RWPE2 (cell line): ENCODE data around the gene PCDHGB4.
A peak's percentile ranks its signal among the peaks of the same experiment; 100 is the strongest.
"Not testable (repeated sequence)": the region's sequence is repeated elsewhere in the genome, so short reads cannot be mapped to it uniquely, and the experiment has no call there.

Experiments
- ATAC-seq: fragments of 200-7000 bp; cut with Tn5 transposase; 3 replicates; pipeline ENCODE4 v1.9.1; 2021; ENCODE audit warnings: low read depth
- DNase-seq: peaks from one replicate; pipeline ENCODE4 v3.0.0-alpha.2; 2020; ENCODE audit warnings: low spot score
- H3K27ac ChIP-seq: fragments of 450-650 bp; 2 replicates; pipeline ENCODE4 v1.5.1; 2017; ENCODE audit warnings: mild to moderate bottlenecking; ENCODE audit not compliant: poor library complexity, severe bottlenecking
- H3K27me3 ChIP-seq: fragments of 250-450 bp; sonication (Bioruptor Pico); 2 replicates; pipeline ENCODE4 v1.5.1; 2021; ENCODE audit warnings: mild to moderate bottlenecking, moderate library complexity; ENCODE audit not compliant: insufficient read depth, poor library complexity, severe bottlenecking
- H3K36me3 ChIP-seq: fragments of 250-450 bp; sonication (Bioruptor Pico); 2 replicates; pipeline ENCODE4 v1.5.1; 2020; ENCODE audit warnings: low read depth, mild to moderate bottlenecking, moderate library complexity
- H3K4me1 ChIP-seq: fragments of 250-450 bp; sonication (Bioruptor Pico); 2 replicates; pipeline ENCODE4 v1.5.1; 2021; ENCODE audit warnings: mild to moderate bottlenecking, moderate library complexity; ENCODE audit not compliant: insufficient read depth, poor library complexity, severe bottlenecking
- H3K4me3 ChIP-seq: fragments of 250-450 bp; sonication (Bioruptor Pico); 2 replicates; pipeline ENCODE4 v1.5.1; 2021; ENCODE audit warnings: mild to moderate bottlenecking, moderate library complexity; ENCODE audit not compliant: severe bottlenecking
- H3K9me3 ChIP-seq: fragments of 250-450 bp; sonication (Bioruptor Pico); 2 replicates; pipeline ENCODE4 v1.5.1; 2021; ENCODE audit warnings: mild to moderate bottlenecking, moderate library complexity; ENCODE audit not compliant: severe bottlenecking
- TF ChIP-seq, protein P1 (sequence below): fragments of 450-650 bp; IDR thresholded peaks from one replicate; pipeline ENCODE4 v1.5.1; 2017; ENCODE audit warnings: mild to moderate bottlenecking, moderate library complexity; ENCODE audit not compliant: poor library complexity, severe bottlenecking

Gene PCDHGB4

DNA sequence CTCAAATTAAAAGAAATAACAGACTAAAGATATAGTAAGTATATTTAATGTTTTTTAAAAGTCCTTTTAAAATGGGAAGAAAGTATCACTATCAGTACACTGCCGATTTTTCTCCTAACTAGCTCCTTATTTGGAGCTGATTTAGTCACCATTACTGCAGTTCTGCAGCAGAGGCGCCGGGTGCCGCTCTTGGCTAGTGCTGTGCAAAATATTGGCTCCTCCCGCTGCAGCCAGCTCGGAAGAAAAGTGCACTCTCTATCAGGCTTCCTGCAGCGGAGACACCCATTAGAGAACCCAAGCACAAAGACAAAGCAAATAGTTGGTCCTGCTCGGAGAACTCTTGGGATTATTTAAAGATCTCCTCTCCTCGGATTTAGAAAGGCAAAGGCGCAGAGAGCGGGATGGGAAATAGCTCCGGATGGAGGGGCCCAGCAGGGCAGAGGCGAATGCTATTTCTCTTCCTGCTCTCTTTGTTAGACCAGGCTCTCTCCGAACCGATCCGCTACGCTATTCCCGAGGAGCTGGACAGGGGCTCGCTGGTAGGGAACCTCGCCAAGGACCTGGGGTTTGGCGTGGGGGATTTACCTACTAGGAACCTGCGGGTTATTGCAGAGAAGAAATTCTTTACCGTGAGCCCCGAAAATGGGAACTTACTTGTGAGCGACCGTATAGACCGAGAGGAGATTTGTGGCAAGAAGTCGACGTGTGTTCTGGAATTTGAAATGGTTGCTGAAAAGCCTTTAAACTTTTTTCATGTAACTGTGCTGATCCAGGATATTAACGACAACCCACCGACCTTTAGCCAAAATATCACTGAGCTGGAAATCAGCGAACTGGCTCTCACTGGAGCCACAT is 17.3 kb upstream of the PCDHGB4 start, which contains the start of gene PCDHGB3:
TSS of gene PCDHGB3 (plus strand) at position 249 of the 855 bp plus-strand sequence. CDS start at position 402, 153 bp downstream.
- TF ChIP-seq, protein P1, sequence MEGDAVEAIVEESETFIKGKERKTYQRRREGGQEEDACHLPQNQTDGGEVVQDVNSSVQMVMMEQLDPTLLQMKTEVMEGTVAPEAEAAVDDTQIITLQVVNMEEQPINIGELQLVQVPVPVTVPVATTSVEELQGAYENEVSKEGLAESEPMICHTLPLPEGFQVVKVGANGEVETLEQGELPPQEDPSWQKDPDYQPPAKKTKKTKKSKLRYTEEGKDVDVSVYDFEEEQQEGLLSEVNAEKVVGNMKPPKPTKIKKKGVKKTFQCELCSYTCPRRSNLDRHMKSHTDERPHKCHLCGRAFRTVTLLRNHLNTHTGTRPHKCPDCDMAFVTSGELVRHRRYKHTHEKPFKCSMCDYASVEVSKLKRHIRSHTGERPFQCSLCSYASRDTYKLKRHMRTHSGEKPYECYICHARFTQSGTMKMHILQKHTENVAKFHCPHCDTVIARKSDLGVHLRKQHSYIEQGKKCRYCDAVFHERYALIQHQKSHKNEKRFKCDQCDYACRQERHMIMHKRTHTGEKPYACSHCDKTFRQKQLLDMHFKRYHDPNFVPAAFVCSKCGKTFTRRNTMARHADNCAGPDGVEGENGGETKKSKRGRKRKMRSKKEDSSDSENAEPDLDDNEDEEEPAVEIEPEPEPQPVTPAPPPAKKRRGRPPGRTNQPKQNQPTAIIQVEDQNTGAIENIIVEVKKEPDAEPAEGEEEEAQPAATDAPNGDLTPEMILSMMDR = peak; percentile 57
- ATAC-seq (peak; percentile 75), DNase-seq (no peak)
- no peak within 1 kb of the TSS for H3K27ac ChIP-seq
- H3K4me3 ChIP-seq = no peak within 1 kb of the TSS
- no peaks in the 10 kb centered on the region for H3K4me1 ChIP-seq
- peaks cover 2% of the 10 kb centered on the region for H3K9me3 ChIP-seq
- H3K36me3 ChIP-seq = no peaks in the 10 kb centered on the region
- peaks cover 82% of the 10 kb centered on the region for H3K27me3 ChIP-seq

- Histone ChIP-seq H3K4me1 (no peaks in the 10 kb centered on the region), H3K27ac (no peak overlapping the region), H3K36me3 (no peaks in the 10 kb centered on the region), H3K4me3 (no peak overlapping the region), H3K27me3 (peaks cover 66% of the 10 kb centered on the region), H3K9me3 (no peaks in the 10 kb centered on the region)
- no peak for DNase-seq
- TF ChIP-seq, protein P1 = no peak
- ATAC-seq = no peak
These were observed 15.7 kb upstream of the PCDHGB4 start for GRCh38 chr5:141371572-141372475.

DNA sequence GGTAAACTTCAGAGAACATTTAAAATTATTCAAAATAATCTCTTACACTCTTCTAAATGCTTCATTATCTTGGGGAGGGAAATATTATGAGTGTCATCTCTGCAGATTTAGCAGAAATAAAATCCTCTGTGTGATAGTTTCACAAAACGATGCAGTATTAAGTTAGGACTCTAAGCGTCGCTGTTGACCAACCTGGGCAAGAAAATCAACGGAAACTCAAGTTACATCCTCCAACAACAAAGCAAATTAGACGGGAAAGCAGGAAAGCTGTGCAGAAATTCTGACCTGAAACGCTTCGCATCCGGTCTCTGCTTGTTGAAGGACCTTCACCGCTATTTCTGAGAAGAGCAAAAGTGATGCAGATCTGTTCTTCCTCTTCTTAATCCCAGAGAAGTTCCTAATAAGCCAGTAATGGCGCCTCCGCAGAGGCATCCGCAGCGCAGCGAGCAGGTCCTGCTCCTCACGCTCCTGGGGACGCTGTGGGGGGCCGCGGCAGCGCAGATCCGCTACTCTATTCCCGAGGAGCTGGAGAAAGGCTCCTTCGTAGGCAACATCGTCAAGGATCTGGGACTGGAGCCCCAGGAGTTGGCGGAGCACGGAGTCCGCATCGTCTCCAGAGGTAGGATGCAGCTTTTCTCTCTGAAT is 13.7 kb upstream of the PCDHGB4 start, which contains the start of gene PCDHGA6:
TSS of gene PCDHGA6 (plus strand) at position 219 of the 645 bp plus-strand sequence. CDS start at position 412, 193 bp downstream.
- no peaks in the 10 kb centered on the region for H3K9me3 ChIP-seq
- DNase-seq (no peak), ATAC-seq (peak; percentile 60)
- peak within 1 kb of the TSS; percentile 27 for H3K4me3 ChIP-seq
- H3K4me1 ChIP-seq = no peaks in the 10 kb centered on the region
- H3K36me3 ChIP-seq = no peaks in the 10 kb centered on the region
- H3K27me3 ChIP-seq = peaks cover 47% of the 10 kb centered on the region
- TF ChIP-seq, protein P1 = peak; percentile 94
- no peak within 1 kb of the TSS for H3K27ac ChIP-seq

- Histone ChIP-seq H3K9me3 (no peaks in the 10 kb centered on the region), H3K36me3 (no peaks in the 10 kb centered on the region), H3K4me1 (no peaks in the 10 kb centered on the region), H3K4me3 (no peak overlapping the region), H3K27me3 (peaks cover 46% of the 10 kb centered on the region), H3K27ac (no peak overlapping the region)
- ATAC-seq (no peak), DNase-seq (no peak)
- TF ChIP-seq, protein P1 = no peak
These were observed 12.9 kb upstream of the PCDHGB4 start for GRCh38 chr5:141374627-141375026.

GRCh38 chr5:141375444-141376155 is 11.9 kb upstream of the PCDHGB4 start:
- H3K9me3 ChIP-seq, H3K36me3 ChIP-seq, DNase-seq, H3K4me3 ChIP-seq, ATAC-seq, H3K4me1 ChIP-seq, H3K27ac ChIP-seq: not testable (repeated sequence)
- H3K27me3 ChIP-seq = peaks cover 40% of the 10 kb centered on the region
